ENCODE measurements around the gene UTRN.

UTRN gene

GRCh38 chr6:144314003-144314485 lies 28.9 kb downstream of the UTRN start:
- DNase-seq = peak; percentile 62

GRCh38 chr6:144314562-144314961 lies 29.4 kb downstream of the UTRN start:
- DNase-seq = no peak

GRCh38 chr6:144315226-144315980 lies 30.3 kb downstream of the UTRN start:
- no peak for DNase-seq

- DNase-seq = no peak
Observed at GRCh38 chr6:144315981-144316861, 31.1 kb downstream of the UTRN start.

GRCh38 chr6:144316862-144317195 lies 31.7 kb downstream of the UTRN start:
- DNase-seq = no peak

- no peak for DNase-seq
Observed at GRCh38 chr6:144317736-144318135, 32.6 kb downstream of the UTRN start.

GRCh38 chr6:144319211-144319610 lies 34.1 kb downstream of the UTRN start:
- DNase-seq = no peak

GRCh38 chr6:144320741-144321140 lies 35.6 kb downstream of the UTRN start:
- DNase-seq = no peak

GRCh38 chr6:144321839-144322591 lies 36.9 kb downstream of the UTRN start:
- no peak for DNase-seq

GRCh38 chr6:144325232-144325631 lies 40.1 kb downstream of the UTRN start:
- DNase-seq = no peak

- DNase-seq = no peak
Observed at GRCh38 chr6:144326393-144326792, 41.3 kb downstream of the UTRN start.

- no peak for DNase-seq
Observed at GRCh38 chr6:144327081-144327480, 41.9 kb downstream of the UTRN start.

- no peak for DNase-seq
Observed at GRCh38 chr6:144330017-144330987, 45.2 kb downstream of the UTRN start.

- peak; percentile 9 for DNase-seq
Observed at GRCh38 chr6:144331491-144331969, 46.4 kb downstream of the UTRN start.

GRCh38 chr6:144332177-144332576 lies 47.0 kb downstream of the UTRN start:
- no peak for DNase-seq

- no peak for DNase-seq
Observed at GRCh38 chr6:144334150-144334708, 49.1 kb downstream of the UTRN start.
